Psoas muscle (tissue), 8 donors: ENCODE data around the gene JAKMIP1. TPM values are rescaled to one million over a fixed set of nuclear protein-coding genes. Genes with fewer than 3 reads are reported as not detected.

ENCODE experiments used
- ATAC-seq, 4 donors: fragments of 200-7000 bp; cut with Tn5 transposase; one replicate each; pipeline ENCODE4 v1.9.1; 2020; ENCODE audit warnings: moderate library complexity in 3 of 4, mild to moderate bottlenecking in 2 of 4
- DNase-seq, 2 donors: peaks; one replicate each; pipeline ENCODE4 v3.0.0-alpha.2; 2020
- H3K27ac ChIP-seq: fragments of 200-600 bp; one replicate; pipeline ENCODE4 v1.8.0; 2022
- H3K27me3 ChIP-seq, 3 donors: fragments of 200-600 bp in 1 of 3; one replicate each; pipeline versions ENCODE4 v1.6.1 to v1.8.0; 2013 to 2022; ENCODE audit warnings: low read length in 2 of 3, mild to moderate bottlenecking in 2 of 3, moderate library complexity in 1 of 3; ENCODE audit not compliant: insufficient read depth in 3 of 3
- H3K36me3 ChIP-seq, 2 donors: fragments of 200-600 bp in 1 of 2; one replicate each; pipeline versions ENCODE4 v1.6.1 to v1.8.0; 2013 to 2022; ENCODE audit warnings: low read depth in 1 of 2, mild to moderate bottlenecking in 1 of 2, moderate library complexity in 1 of 2; ENCODE audit not compliant: insufficient read depth in 1 of 2
- H3K4me1 ChIP-seq: fragments of 200-600 bp; one replicate; pipeline ENCODE4 v1.8.0; 2022
- H3K4me3 ChIP-seq: fragments of 200-600 bp; one replicate; pipeline ENCODE4 v1.8.0; 2022; ENCODE audit warnings: mild to moderate bottlenecking
- H3K9me3 ChIP-seq: fragments of 200-600 bp; one replicate; pipeline ENCODE4 v1.8.0; 2022
- CTCF ChIP-seq: fragments of 200-600 bp; IDR thresholded peaks from one replicate; pipeline ENCODE4 v1.8.0; 2022; ENCODE audit warnings: antibody characterized with exemption
- WGBS, 3 donors: extraction: QIAGEN DNeasy Blood & Tissue Kit; methylation state at CpG; one replicate each; pipeline versions ENCODE4 v1.1.6 to v1.1.7; 2013; 5-methylcytosine and 5-hydroxymethylcytosine counted together
- intact Hi-C, 2 donors: fragments of 100-400 bp; cut with DNase I; formaldehyde crosslinking; loops; one replicate each; pipeline versions ENCODE4 v1.11.0 to v1.14.2; 2022
- polyA plus RNA-seq, 3 donors: library from polyadenylated mRNA; stranded (reverse); fragments of 200-250 nt; gene quantifications; one replicate each; pipeline ENCODE4 v1.2.3, GENCODE V29; 2013
- total RNA-seq, 4 donors: library from RNA; stranded (reverse); fragmentation: NEBNext Ultra II Directional in 2 of 4; extraction: Animal tissue kit (Norgen Biotek cat#: 25700) in 2 of 4; gene quantifications; one replicate each; pipeline versions ENCODE4 v1.2.1 to v1.2.4, GENCODE V29; 2021 to 2023
- donor health status: healthy with polysubstance abuse.
- donor health status: DM: no; HTN: no; CAD: no; lungs with moderate emphysema.
- donor health status: Bipolar disorder and iron deficiency.
- donor health status: healthy.
- donor health status: DM: yes; HTN: yes; CAD: no.
- donor health status: DM: no; HTN: no; CAD: no.
- donor health status: DM: no; HTN: no; CAD: no.
- donor health status: DM: yes; HTN: yes; CAD: no.

The JAKMIP1 gene
- total and polyA plus RNA-seq, 7 donors, result 0.04 TPM; not detected in 6

DNA sequence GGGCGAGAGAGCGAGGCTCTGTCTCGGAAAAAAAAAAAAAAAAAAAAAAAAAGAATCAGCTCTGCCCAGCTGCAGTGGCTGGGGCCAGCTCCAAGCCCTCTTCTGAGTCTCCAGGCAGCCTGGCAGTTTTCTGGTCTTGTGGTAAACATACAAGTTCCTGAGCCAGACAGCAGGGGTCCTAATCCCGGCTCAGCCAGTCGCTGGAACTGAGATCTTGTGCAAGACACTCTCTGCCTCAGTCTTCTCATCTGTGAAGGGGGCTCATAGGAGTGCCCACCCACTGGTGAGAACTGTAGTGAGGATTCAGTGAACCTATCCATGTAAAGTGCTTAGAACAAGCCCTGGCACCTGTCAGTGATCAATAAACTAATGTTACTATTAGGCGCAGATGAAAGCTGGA, 223.9 kb downstream of the JAKMIP1 start:
- DNase-seq (no peak), ATAC-seq (no peak)
- H3K4me1 ChIP-seq, result no peaks in the 10 kb centered on the region
- no peaks in the 10 kb centered on the region for H3K9me3 ChIP-seq
- H3K27me3 ChIP-seq, result peaks cover 0 to 45% (median 3%) of the 10 kb centered on the region in 3 donors
- no peak overlapping the region for H3K4me3 ChIP-seq
- TF ChIP-seq CTCF, result no peak
- WGBS, 3 donors, result 51 to 73% (median 57%) methylated on average over 5 to 6 of the region's 6 CpGs
- intact Hi-C loops, result loop anchor here in 1 of 2 donors (10.0 kb wide), 1 partner anchor 152 kb away; no protein-coding TSS in a partner anchor
- H3K27ac ChIP-seq, result no peak overlapping the region
- no peaks in the 10 kb centered on the region for H3K36me3 ChIP-seq

Other genes starting within 250 kb of the JAKMIP1 start
- not detected for gene C4orf50, start 182.1 kb downstream of the JAKMIP1 start, total RNA-seq
- gene C4orf50, start 182.1 kb downstream of the JAKMIP1 start, polyA plus RNA-seq, result not detected
- gene WFS1, start 69.3 kb upstream of the JAKMIP1 start, total RNA-seq, result 10 to 100 TPM in 2 of 4 donors, 1 to 10 TPM in 2; 8.0 to 13.3 (median 10.0) TPM
- gene WFS1, start 69.3 kb upstream of the JAKMIP1 start, polyA plus RNA-seq, result 10 to 100 TPM in 1 of 3 donors, 1 to 10 TPM in 2; 5.9 to 13.2 (median 7.0) TPM